VCaP (cell line): ENCODE data around the gene ZBTB38.

Experiments
- H3K27ac ChIP-seq: fragments of 450-650 bp; 2 replicates; pipeline ENCODE4 v1.5.1; 2017
- CTCF ChIP-seq: fragments of 450-650 bp; conservative IDR thresholded peaks from 2 replicates; pipeline ENCODE4 v1.5.1; 2017; ENCODE audit warnings: mild to moderate bottlenecking, moderate library complexity

The ZBTB38 gene

DNA sequence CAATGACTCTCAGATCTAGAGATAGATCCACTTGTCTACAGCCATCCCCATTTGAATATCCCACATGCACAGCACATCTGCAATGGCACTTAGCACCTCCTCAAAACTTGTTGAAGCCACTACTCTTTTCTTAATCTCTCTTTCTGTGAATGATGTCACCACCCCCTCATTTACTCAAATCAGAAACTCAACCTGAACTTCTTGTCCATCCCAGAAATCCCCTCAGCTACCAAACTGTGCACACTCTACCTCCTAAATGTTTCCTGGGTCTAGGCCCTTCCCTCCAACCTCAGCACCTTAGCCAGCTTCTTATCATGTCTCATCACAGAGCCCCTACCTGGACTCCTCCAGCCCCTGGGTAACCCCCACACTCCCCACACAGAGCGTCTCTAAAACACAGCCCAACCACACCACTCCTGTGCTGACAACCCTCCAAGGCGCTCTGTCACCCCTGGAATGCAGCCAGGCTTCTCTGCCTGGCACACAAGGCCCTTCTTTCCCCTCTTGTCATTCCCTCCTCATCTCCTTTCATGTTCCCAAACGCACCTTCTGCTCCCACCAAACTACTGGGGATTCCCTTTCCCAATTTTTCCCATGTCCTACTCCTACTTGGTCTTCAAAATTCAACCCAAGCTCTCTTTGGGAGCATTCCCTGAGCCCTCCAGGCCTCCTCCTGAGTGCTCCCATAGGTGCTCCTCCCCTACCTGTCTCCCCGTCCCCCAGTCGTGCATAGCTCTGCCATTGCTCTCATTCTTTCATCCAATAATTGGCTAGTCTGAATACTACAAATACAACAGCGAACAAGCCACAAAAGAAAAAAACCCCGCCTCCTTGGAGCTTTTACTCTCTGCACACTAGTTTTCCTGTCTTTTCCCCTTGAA, 39.8 kb upstream of the ZBTB38 start:
- no peak for TF ChIP-seq CTCF
- H3K27ac ChIP-seq: no peak overlapping the region

DNA sequence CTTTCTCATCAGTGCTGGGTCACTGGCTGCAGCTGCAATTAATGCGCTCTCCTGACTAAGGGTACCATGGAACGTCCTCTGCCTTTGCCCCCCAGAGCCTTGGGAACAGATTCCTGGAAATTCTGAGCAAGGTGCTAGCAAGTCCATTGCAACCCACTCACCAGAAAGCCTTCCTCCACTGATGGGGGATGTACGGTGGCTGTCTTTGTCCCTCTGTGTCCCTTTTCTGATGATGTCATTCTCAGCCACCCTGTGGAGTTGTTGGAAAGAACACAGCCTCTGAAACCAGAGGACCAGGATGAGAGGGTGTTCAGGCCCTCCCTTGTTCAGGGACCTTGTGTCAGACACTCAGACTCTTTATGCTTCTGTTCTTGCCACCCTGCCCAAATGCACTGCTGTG, 38.1 kb upstream of the ZBTB38 start:
- no peak for TF ChIP-seq CTCF
- H3K27ac ChIP-seq: no peak overlapping the region

DNA sequence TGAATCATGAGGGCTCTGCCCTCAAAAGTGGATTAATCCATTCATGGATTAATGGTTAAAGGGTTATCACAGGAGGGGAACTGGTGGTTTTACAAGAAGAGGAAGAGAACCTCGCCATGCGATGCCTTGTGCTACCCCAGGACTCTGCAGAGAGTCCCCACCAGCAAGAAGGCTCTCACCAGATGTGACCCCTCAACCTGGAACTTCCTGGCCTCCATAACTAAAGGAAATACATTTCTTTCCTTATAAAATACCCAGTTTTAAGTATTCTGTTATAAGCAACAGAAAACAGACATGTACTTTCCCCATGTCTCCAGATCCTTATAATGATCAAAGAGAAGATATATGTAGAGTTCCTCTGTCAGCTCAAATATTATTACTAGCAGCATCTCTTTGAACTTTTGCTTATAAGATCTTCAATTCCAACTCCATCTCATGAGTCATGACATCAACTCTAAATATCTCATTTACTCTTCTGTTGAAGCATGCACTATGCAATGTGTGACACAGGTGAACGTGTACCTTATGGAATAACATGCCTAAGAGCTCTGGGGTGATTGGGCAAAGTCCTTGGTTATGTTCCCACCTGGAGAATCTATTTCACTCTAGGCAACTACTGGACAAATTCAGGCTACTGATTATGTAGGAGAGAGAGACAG, 37.5 kb upstream of the ZBTB38 start:
- H3K27ac ChIP-seq: no peak overlapping the region
- TF ChIP-seq CTCF: no peak

DNA sequence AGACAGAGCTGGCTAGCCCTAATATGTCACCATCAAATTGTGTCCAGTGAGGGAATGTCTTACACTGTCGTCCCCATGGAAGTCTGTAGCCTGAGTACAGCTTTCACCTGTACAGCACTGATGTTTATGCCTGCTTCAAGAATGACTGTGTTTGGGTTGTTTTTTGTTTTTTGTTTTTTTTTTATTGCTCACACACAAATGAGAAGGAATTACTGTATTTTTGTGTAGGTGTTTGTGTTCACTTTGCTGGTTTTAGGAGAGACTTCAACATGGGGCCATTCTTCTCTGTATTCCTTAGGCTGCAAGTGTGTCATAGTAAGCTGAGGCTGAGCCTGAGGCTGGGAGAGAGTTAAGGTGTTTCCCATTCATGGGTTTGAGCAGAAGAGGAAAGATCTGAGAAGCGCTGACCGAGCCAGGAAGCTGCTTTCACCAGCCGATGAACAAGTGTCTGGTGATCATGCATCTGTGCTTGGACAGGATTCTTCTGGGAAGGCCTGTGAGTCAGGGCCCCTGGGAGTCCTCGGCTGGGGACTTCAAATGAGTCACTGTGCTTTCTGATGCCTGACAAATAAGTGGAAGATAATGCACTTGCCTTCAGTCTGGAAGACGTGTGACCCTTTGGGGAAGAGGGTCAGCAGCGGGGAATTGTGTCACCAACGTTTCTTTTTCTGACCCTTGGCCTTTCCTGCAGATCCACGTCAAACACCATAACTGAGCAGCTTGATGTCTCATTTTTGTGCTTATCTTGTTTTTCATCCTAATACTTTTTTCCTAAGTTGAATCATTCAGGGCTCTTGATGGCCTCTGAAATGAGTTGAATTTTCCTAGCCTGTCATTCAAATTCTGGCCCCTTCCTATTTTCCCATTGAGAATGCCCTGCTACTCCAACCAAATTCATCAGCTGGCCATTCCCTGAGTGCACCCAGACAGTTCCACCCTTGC, 36.7 kb upstream of the ZBTB38 start:
- no peak for TF ChIP-seq CTCF
- no peak overlapping the region for H3K27ac ChIP-seq

DNA sequence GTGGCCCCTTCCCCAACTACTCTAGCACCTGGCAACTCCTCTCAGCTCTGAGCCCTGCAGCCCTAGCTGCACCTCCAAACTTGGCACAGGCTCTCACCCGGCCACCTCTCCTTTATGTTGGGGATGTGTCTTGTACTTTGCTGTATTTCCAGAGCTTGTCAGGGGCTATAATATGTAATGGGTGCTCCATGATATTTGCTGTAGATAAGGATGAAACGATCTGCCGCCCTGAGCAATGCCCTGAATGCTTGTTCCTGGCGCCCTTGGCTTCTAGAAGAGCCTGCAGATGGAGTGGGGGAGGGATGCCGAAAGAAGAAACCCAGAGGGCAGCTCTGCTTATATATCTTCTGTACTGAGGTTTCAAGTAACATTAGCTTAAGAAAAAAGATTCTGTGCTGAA, 35.9 kb upstream of the ZBTB38 start:
- TF ChIP-seq CTCF: no peak
- no peak overlapping the region for H3K27ac ChIP-seq

- no peak for TF ChIP-seq CTCF
- H3K27ac ChIP-seq: no peak overlapping the region
Observed at GRCh38 chr3:141333836-141334626, 34.3 kb upstream of the ZBTB38 start.
